Skeletal muscle satellite cell (primary cell): ENCODE measurements around the gene FBXW2.
"Not testable (repeated sequence)": the region's sequence is repeated elsewhere in the genome, so short reads cannot be mapped to it uniquely, and the experiment has no call there.

Experiments used
- H3K27me3 ChIP-seq: 2 replicates; pipeline ENCODE4 v1.7.0; 2013; ENCODE audit warnings: low read length; ENCODE audit not compliant: control insufficient read depth, insufficient read depth
- H3K36me3 ChIP-seq: 2 replicates; pipeline ENCODE4 v1.7.0; 2013; ENCODE audit warnings: mild to moderate bottlenecking, control low read depth, low read length; ENCODE audit not compliant: insufficient read depth
- H3K4me1 ChIP-seq: 2 replicates; pipeline ENCODE4 v1.7.0; 2013; ENCODE audit warnings: low read length; ENCODE audit not compliant: control insufficient read depth, insufficient read depth
- H3K4me2 ChIP-seq: 2 replicates; pipeline ENCODE4 v1.7.0; 2013; ENCODE audit warnings: mild to moderate bottlenecking, low read length
- H3K4me3 ChIP-seq: 2 replicates; pipeline ENCODE4 v1.7.0; 2013; ENCODE audit warnings: low read length
- H3K9ac ChIP-seq: 2 replicates; pipeline ENCODE4 v1.7.0; 2013; ENCODE audit warnings: mild to moderate bottlenecking, low read depth, low read length, moderate library complexity
- H3K9me3 ChIP-seq: replicated peaks from 2 replicates; pipeline ENCODE4 v1.7.0; 2013; ENCODE audit warnings: mild to moderate bottlenecking, control low read depth, low read length

The FBXW2 gene

GRCh38 chr9:120759755-120760400 lies 33.3 kb downstream of the FBXW2 start:
- Histone ChIP-seq H3K9ac (no peak overlapping the region), H3K27me3 (no peaks in the 10 kb centered on the region), H3K4me1 (no peaks in the 10 kb centered on the region), H3K4me3 (no peak overlapping the region), H3K4me2 (no peak overlapping the region), H3K36me3 (peaks cover 54% of the 10 kb centered on the region), H3K9me3 (no peaks in the 10 kb centered on the region)

GRCh38 chr9:120758544-120758943 lies 34.7 kb downstream of the FBXW2 start:
- Histone ChIP-seq H3K27me3 (no peaks in the 10 kb centered on the region), H3K9me3 (no peaks in the 10 kb centered on the region), H3K9ac (no peak overlapping the region), H3K36me3 (peaks cover 41% of the 10 kb centered on the region), H3K4me2 (no peak overlapping the region), H3K4me1 (no peaks in the 10 kb centered on the region), H3K4me3 (no peak overlapping the region)

- Histone ChIP-seq H3K4me1 (no peaks in the 10 kb centered on the region), H3K9ac (no peak overlapping the region), H3K4me2 (no peak overlapping the region), H3K36me3 (peaks cover 28% of the 10 kb centered on the region), H3K4me3 (no peak overlapping the region), H3K9me3 (no peaks in the 10 kb centered on the region), H3K27me3 (no peaks in the 10 kb centered on the region)
Measured at GRCh38 chr9:120757026-120757913, 35.9 kb downstream of the FBXW2 start.

- Histone ChIP-seq H3K4me1 (no peaks in the 10 kb centered on the region), H3K4me2 (no peak overlapping the region), H3K27me3 (no peaks in the 10 kb centered on the region), H3K9me3 (no peaks in the 10 kb centered on the region), H3K36me3 (peaks cover 24% of the 10 kb centered on the region), H3K9ac (no peak overlapping the region), H3K4me3 (no peak overlapping the region)
Measured at GRCh38 chr9:120756531-120756930, 36.7 kb downstream of the FBXW2 start.

DNA sequence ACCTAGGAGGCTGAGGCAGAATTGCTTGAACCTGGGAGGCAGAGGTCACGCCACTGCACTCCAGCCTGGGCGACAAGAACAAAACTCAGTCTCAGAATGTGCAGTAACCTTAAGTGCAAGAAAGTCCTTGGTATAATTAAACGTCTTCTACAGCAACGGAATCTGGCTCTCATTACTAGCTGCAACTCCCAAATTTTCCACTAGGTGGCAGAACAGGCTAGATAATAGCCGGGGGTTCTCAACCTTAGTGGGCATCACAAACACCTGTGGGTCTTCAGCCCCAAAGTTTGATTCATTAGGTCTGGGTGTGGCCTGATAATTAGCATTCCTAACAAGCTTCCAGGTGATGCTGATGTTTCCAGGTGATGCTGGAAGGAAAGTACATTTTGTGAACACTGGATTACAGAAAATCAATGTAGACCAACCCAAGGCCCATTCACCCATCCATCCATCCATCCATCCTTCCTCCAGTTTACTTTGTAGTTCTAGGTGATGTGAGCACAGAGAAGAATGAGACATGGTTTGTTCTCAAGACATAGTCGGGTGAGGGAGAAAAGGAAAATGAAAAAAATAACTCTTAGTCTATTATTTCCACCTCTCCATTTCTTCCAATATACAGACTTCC lies 37.3 kb downstream of the FBXW2 start:
- no peaks in the 10 kb centered on the region for H3K4me1 ChIP-seq

GRCh38 chr9:120755044-120755443 lies 38.2 kb downstream of the FBXW2 start:
- Histone ChIP-seq H3K27me3 (no peaks in the 10 kb centered on the region), H3K4me3 (no peak overlapping the region), H3K4me2 (no peak overlapping the region), H3K36me3 (peaks cover 15% of the 10 kb centered on the region), H3K4me1 (no peaks in the 10 kb centered on the region), H3K9ac (no peak overlapping the region), H3K9me3 (no peaks in the 10 kb centered on the region)

More for the DNA sequence above, 37.3 kb downstream of the FBXW2 start:
- Histone ChIP-seq H3K9ac (no peak overlapping the region), H3K4me2 (no peak overlapping the region), H3K4me3 (no peak overlapping the region), H3K27me3 (no peaks in the 10 kb centered on the region), H3K36me3 (peaks cover 18% of the 10 kb centered on the region), H3K9me3 (no peaks in the 10 kb centered on the region)

- H3K4me3 ChIP-seq: no peak overlapping the region
- H3K9me3 ChIP-seq: no peaks in the 10 kb centered on the region
- no peaks in the 10 kb centered on the region for H3K4me1 ChIP-seq
- H3K36me3 ChIP-seq: no peaks in the 10 kb centered on the region
- no peak overlapping the region for H3K9ac ChIP-seq
- H3K27me3 ChIP-seq: no peaks in the 10 kb centered on the region
- H3K4me2 ChIP-seq: no peak overlapping the region
Measured at GRCh38 chr9:120750421-120750820, 42.8 kb downstream of the FBXW2 start.

- not testable (repeated sequence) for H3K36me3 ChIP-seq, H3K4me3 ChIP-seq
Measured at GRCh38 chr9:120746366-120746765, 46.9 kb downstream of the FBXW2 start.

GRCh38 chr9:120745278-120745677 lies 47.9 kb downstream of the FBXW2 start:
- no peak overlapping the region for H3K4me2 ChIP-seq
- H3K4me3 ChIP-seq: no peak overlapping the region
- H3K4me1 ChIP-seq: peaks cover 11% of the 10 kb centered on the region
- H3K9ac ChIP-seq: no peak overlapping the region
- H3K36me3 ChIP-seq: no peaks in the 10 kb centered on the region
- no peaks in the 10 kb centered on the region for H3K27me3 ChIP-seq
- no peaks in the 10 kb centered on the region for H3K9me3 ChIP-seq

More at GRCh38 chr9:120746366-120746765, 46.9 kb downstream of the FBXW2 start:
- not testable (repeated sequence) for H3K4me2 ChIP-seq, H3K9me3 ChIP-seq, H3K4me1 ChIP-seq, H3K27me3 ChIP-seq, H3K9ac ChIP-seq

DNA sequence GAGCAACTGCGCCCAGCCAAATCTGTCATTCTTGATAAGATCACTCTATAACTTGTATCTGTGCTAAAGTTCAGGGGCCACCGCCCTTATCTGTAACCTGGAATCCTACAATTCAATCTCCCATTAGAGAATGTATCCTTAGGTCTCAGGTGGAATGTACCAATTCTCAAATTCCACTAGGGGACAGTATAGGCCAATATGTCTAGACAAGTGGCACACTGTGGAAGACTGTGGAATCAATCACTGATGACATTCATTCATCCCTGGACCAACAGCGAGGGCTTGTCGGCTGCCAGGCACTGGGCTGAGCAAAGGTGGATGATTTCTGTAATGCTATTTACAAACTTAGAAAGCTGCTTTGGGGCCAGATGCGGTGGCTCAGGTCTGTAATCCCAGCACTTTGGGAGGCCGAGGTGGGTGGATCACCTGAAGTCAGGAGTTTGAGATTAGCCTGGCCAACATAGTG lies 50.2 kb downstream of the FBXW2 start:
- H3K9ac ChIP-seq: no peak overlapping the region
- H3K9me3 ChIP-seq: no peaks in the 10 kb centered on the region
- no peak overlapping the region for H3K4me2 ChIP-seq
- no peak overlapping the region for H3K4me3 ChIP-seq
- no peaks in the 10 kb centered on the region for H3K27me3 ChIP-seq
- H3K36me3 ChIP-seq: no peaks in the 10 kb centered on the region
- H3K4me1 ChIP-seq: peaks cover 11% of the 10 kb centered on the region

DNA sequence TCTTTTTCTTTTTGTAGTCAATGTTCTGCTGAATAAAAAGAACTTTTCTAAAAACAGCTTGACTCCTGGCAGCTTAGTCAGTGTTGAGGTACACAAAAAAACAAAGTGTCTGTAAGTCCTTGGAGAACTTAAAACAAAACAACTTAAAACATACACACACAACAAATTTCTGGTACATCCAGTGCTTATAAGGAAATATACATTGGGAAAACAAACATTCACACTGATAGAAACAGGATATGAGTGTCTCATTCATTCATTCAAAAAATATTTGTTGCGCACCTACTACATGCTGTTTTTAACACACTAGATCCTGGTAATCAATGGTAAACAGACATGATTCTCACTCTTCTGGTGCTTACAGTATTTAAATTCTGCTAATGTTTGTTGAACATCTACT lies 51.5 kb downstream of the FBXW2 start:
- Histone ChIP-seq H3K9me3 (no peaks in the 10 kb centered on the region), H3K4me2 (no peak overlapping the region), H3K4me1 (peaks cover 11% of the 10 kb centered on the region), H3K4me3 (no peak overlapping the region), H3K9ac (no peak overlapping the region), H3K27me3 (no peaks in the 10 kb centered on the region), H3K36me3 (no peaks in the 10 kb centered on the region)
